Keratinocyte (primary cell): ENCODE data around the gene PSMD2. TPM values are rescaled to one million over a fixed set of nuclear protein-coding genes. Genes with fewer than 3 reads are reported as not detected.
"Not testable (repeated sequence)": the region's sequence is repeated elsewhere in the genome, so short reads cannot be mapped to it uniquely, and the experiment has no call there.

ENCODE experiments used
- DNase-seq: peaks from one replicate; pipeline ENCODE4 v3.0.0-alpha.2; 2011; ENCODE audit warnings: low read depth, missing footprints, low spot score
- FAIRE-seq: peaks from 2 replicates; lab custom pipeline; 2011; peaks lifted over from hg19 to GRCh38; lab: Jason Lieb, UNC
- H2AFZ ChIP-seq: 2 replicates; pipeline ENCODE4 v1.6.0; 2012; ENCODE audit warnings: low read length, control low read depth, inconsistent platforms; ENCODE audit not compliant: control insufficient read depth
- H3K27ac ChIP-seq: 2 replicates; pipeline ENCODE4 v1.5.1; 2011; ENCODE audit warnings: low read length; ENCODE audit not compliant: control insufficient read depth, insufficient read depth
- H3K27me3 ChIP-seq: 3 replicates; pipeline ENCODE4 v1.6.0; 2011; ENCODE audit warnings: low read length; ENCODE audit not compliant: control insufficient read depth, insufficient read depth; ENCODE audit errors: extremely low read depth
- H3K36me3 ChIP-seq, 2 experiments: 2 replicates in 1 of 2; 3 replicates in 1 of 2; pipeline ENCODE4 v1.5.1; 2011; ENCODE audit warnings: low read length in 2 of 2, mild to moderate bottlenecking in 1 of 2; ENCODE audit not compliant: control insufficient read depth in 2 of 2, insufficient read depth in 2 of 2; ENCODE audit errors: extremely low read depth in 1 of 2
- H3K4me1 ChIP-seq: 3 replicates; pipeline ENCODE4 v1.5.1; 2011; ENCODE audit warnings: low read length; ENCODE audit not compliant: control insufficient read depth, insufficient read depth; ENCODE audit errors: extremely low read depth
- H3K4me2 ChIP-seq: 3 replicates; pipeline ENCODE4 v1.6.0; 2011; ENCODE audit warnings: low read depth, low read length; ENCODE audit not compliant: control insufficient read depth, insufficient read depth; ENCODE audit errors: extremely low read depth
- H3K4me3 ChIP-seq, 3 experiments: fragments of 200-600 bp in 1 of 3; sonication (generic) in 1 of 3; 2 replicates in 2 of 3; 3 replicates in 1 of 3; pipeline ENCODE4 v1.5.1; 2011 to 2016; ENCODE audit warnings: low read length in 3 of 3, mild to moderate bottlenecking in 3 of 3, control low read depth in 2 of 3, inconsistent platforms in 1 of 3, low read depth in 1 of 3, mixed read lengths in 1 of 3, mixed run types in 1 of 3, moderate library complexity in 1 of 3; ENCODE audit not compliant: control insufficient read depth in 2 of 3, insufficient read depth in 2 of 3; ENCODE audit errors: extremely low read depth in 1 of 3
- H3K79me2 ChIP-seq: 2 replicates; pipeline ENCODE4 v1.6.0; 2012; ENCODE audit warnings: low read length; ENCODE audit not compliant: control insufficient read depth, insufficient read depth
- H3K9ac ChIP-seq: 3 replicates; pipeline ENCODE4 v1.6.0; 2011; ENCODE audit warnings: low read length; ENCODE audit not compliant: control insufficient read depth, insufficient read depth; ENCODE audit errors: extremely low read depth
- H3K9me1 ChIP-seq: 3 replicates; pipeline ENCODE4 v1.6.0; 2011; ENCODE audit warnings: low read length; ENCODE audit not compliant: control insufficient read depth, insufficient read depth; ENCODE audit errors: extremely low read depth
- H3K9me3 ChIP-seq: 2 replicates; pipeline ENCODE4 v1.5.1; 2012; ENCODE audit warnings: low read depth, low read length; ENCODE audit not compliant: control insufficient read depth
- H4K20me1 ChIP-seq: 3 replicates; pipeline ENCODE4 v1.6.0; 2011; ENCODE audit warnings: low read length; ENCODE audit not compliant: control insufficient read depth, insufficient read depth; ENCODE audit errors: extremely low read depth
- EZH2 ChIP-seq: IDR thresholded peaks from one replicate; pipeline ENCODE4 v1.6.1; 2012; ENCODE audit warnings: inconsistent platforms, mild to moderate bottlenecking, low read length, moderate library complexity
- dilution Hi-C: fragments of 300-500 bp; cut with MboI; formaldehyde crosslinking; loops from one replicate; pipeline ENCODE4 v1.7.0; 2020; ENCODE audit warnings: low sequenced_read_pairs; ENCODE audit not compliant: extremely low pct_ligation_motif_present
- polyA plus RNA-seq, 5 experiments: library from polyadenylated mRNA; depleted of rRNA in 3 of 5; stranded (reverse) in 3 of 5; stranded (forward) in 1 of 5; unstranded in 1 of 5; fragments of >200 nt; gene quantifications; 1 replicate in 1 of 5; 2 replicates in 3 of 5; 3 replicates in 1 of 5; pipeline versions ENCODE4 v1.2.1 to v1.2.3, GENCODE V29; 2011 to 2012; ENCODE audit warnings: missing spikeins in 2 of 5, low read depth in 1 of 5, low replicate concordance in 1 of 5
- TF ChIP-seq, protein P1 (sequence below), 3 experiments: IDR thresholded peaks in 1 of 3; conservative IDR thresholded peaks in 1 of 3; optimal IDR thresholded peaks in 1 of 3; 2 replicates in 2 of 3; 3 replicates in 1 of 3; pipeline versions ENCODE3 to v1.5.1; 2011; ENCODE audit warnings: low read length in 3 of 3, mild to moderate bottlenecking in 3 of 3, moderate library complexity in 2 of 3, control low read depth in 1 of 3, inconsistent platforms in 1 of 3; ENCODE audit not compliant: insufficient read depth in 2 of 3; ENCODE audit errors: extremely low read depth in 1 of 3

Gene PSMD2
- polyA plus RNA-seq, 1 donor (not counting 4 experiments of a cell fraction or from before 2014, with no cell fraction given), result 593 TPM

DNA sequence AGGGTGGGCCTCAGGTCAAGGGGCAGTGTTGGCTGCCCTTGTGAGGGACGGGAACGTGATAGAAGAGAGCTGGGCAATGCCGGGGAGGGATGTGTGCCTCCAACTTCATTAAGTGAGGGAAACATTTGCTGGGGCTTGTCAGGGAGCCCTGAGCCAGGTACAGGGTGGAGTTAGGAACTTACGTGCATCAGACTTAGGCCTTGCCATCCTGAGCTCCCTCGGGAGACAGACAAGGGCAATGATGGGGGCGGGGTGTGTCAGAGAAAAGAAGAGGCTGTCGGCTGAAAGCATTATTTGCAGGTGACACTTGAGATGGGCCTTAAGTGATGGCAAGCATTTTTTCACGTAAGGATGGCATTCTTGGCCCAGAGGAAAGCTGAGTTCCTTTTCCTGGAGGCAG is 40.0 kb downstream of the PSMD2 start:
- H3K27ac ChIP-seq, result peak overlapping the region; percentile 56
- H3K9me1 ChIP-seq, result peaks cover 3% of the 10 kb centered on the region
- peak overlapping the region; percentile 90 for H3K4me2 ChIP-seq
- TF ChIP-seq, protein P1, sequence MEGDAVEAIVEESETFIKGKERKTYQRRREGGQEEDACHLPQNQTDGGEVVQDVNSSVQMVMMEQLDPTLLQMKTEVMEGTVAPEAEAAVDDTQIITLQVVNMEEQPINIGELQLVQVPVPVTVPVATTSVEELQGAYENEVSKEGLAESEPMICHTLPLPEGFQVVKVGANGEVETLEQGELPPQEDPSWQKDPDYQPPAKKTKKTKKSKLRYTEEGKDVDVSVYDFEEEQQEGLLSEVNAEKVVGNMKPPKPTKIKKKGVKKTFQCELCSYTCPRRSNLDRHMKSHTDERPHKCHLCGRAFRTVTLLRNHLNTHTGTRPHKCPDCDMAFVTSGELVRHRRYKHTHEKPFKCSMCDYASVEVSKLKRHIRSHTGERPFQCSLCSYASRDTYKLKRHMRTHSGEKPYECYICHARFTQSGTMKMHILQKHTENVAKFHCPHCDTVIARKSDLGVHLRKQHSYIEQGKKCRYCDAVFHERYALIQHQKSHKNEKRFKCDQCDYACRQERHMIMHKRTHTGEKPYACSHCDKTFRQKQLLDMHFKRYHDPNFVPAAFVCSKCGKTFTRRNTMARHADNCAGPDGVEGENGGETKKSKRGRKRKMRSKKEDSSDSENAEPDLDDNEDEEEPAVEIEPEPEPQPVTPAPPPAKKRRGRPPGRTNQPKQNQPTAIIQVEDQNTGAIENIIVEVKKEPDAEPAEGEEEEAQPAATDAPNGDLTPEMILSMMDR (optimal IDR thresholded peaks at IDR 0.05 in 1 of 3, IDR thresholded peaks at IDR 0.05 in 1 of 3, conservative IDR thresholded peaks at IDR 0.05 in 1 of 3; ENCODE audit: extremely low read depth in 1 of 3, insufficient read depth in 2 of 3, low read length in 3 of 3), result no peak
- TF ChIP-seq EZH2, result no peak
- peaks cover 13% of the 10 kb centered on the region for H4K20me1 ChIP-seq
- H3K9me3 ChIP-seq, result no peaks in the 10 kb centered on the region
- H3K4me1 ChIP-seq, result peaks cover 78% of the 10 kb centered on the region
- peaks cover 16 to 29% of the 10 kb centered on the region in 2 experiments for H3K36me3 ChIP-seq
- H2AFZ ChIP-seq, result peak overlapping the region; percentile 22
- H3K79me2 ChIP-seq, result peaks cover 23% of the 10 kb centered on the region
- H3K27me3 ChIP-seq, result no peaks in the 10 kb centered on the region
- dilution Hi-C loops, result no loop called here
- DNase-seq, result no peak
- peak overlapping the region; percentile 4 to 44 (median 16) for H3K4me3 ChIP-seq
- peak overlapping the region; percentile 66 for H3K9ac ChIP-seq
- FAIRE-seq, result peak; percentile 52

DNA sequence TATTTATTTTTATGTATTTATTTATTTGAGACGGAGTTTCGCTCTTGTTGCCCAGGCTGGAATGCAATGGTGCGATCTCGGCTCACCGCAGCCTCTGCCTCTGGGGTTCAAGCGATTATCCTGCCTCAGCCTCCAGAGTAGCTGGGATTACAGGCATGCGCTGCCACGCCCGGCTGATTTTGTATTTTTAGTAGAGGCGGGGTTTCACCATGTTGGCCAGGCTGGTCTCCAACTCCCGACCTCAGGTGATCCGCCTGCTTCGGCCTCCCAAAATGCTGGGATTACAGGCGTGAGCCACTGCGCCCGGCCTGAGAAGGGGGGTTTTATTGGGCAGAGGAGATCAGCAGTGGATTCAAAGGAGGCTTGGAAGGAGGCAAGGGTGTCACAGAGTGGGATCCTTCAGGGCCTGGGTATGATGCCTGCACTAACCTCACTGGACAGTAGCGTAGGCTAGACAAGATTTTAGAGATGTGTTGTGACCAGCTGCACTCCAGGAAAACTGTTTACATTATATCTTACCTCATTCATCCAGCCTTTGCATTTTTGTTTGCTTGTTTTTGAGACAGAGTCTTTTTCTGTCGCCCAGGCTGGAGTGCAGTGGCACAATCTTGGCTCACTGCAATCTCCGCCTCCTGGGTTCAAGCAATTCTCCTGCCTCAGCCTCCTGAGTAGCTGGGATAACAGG is 40.6 kb downstream of the PSMD2 start:
- peaks cover 13 to 26% of the 10 kb centered on the region in 2 experiments for H3K36me3 ChIP-seq
- H3K9me1 ChIP-seq, FAIRE-seq, dilution Hi-C loops, H3K27me3 ChIP-seq, DNase-seq, H3K9me3 ChIP-seq: not testable (repeated sequence)
- peak overlapping the region; percentile 56 for H3K27ac ChIP-seq
- H3K79me2 ChIP-seq, result peaks cover 23% of the 10 kb centered on the region
- peak overlapping the region; percentile 66 for H3K9ac ChIP-seq
- peak overlapping the region; percentile 49 for H2AFZ ChIP-seq
- H3K4me1 ChIP-seq, result peaks cover 74% of the 10 kb centered on the region
- H3K4me2 ChIP-seq, result peak overlapping the region; percentile 90
- peaks cover 11% of the 10 kb centered on the region for H4K20me1 ChIP-seq
- H3K4me3 ChIP-seq, result peak overlapping the region in 2 of 3 experiments; percentile 16 to 44
